IPS-18a (cell line): ENCODE measurements around the gene SYCP2L.
"Not testable (repeated sequence)": the region's sequence is repeated elsewhere in the genome, so short reads cannot be mapped to it uniquely, and the experiment has no call there.

Experiments used
- H3K27ac ChIP-seq: one replicate; pipeline ENCODE4 v1.5.1; 2013; ENCODE audit warnings: low read length
- H3K27me3 ChIP-seq: one replicate; pipeline ENCODE4 v1.6.1; 2013; ENCODE audit warnings: mild to moderate bottlenecking, low read length; ENCODE audit not compliant: control insufficient read depth, insufficient read depth
- H3K36me3 ChIP-seq: one replicate; pipeline ENCODE4 v1.6.1; 2013; ENCODE audit warnings: low read depth, low read length; ENCODE audit not compliant: control insufficient read depth
- H3K4me1 ChIP-seq: one replicate; pipeline ENCODE4 v1.6.1; 2013; ENCODE audit warnings: low read depth, low read length; ENCODE audit not compliant: control insufficient read depth
- H3K4me3 ChIP-seq: one replicate; pipeline ENCODE4 v1.5.1; 2013; ENCODE audit warnings: low read length
- H3K9ac ChIP-seq: one replicate; pipeline ENCODE4 v1.6.1; 2013; ENCODE audit warnings: mild to moderate bottlenecking, low read length, moderate library complexity
- H3K9me3 ChIP-seq: one replicate; pipeline ENCODE4 v1.6.1; 2013; ENCODE audit warnings: low read depth, low read length; ENCODE audit not compliant: control insufficient read depth

SYCP2L gene

GRCh38 chr6:10908228-10908627 is 21.4 kb downstream of the SYCP2L start:
- Histone ChIP-seq H3K9me3 (no peaks in the 10 kb centered on the region), H3K27ac (no peak overlapping the region), H3K4me1 (no peaks in the 10 kb centered on the region), H3K27me3 (no peaks in the 10 kb centered on the region), H3K36me3 (no peaks in the 10 kb centered on the region), H3K9ac (no peak overlapping the region), H3K4me3 (no peak overlapping the region)

DNA sequence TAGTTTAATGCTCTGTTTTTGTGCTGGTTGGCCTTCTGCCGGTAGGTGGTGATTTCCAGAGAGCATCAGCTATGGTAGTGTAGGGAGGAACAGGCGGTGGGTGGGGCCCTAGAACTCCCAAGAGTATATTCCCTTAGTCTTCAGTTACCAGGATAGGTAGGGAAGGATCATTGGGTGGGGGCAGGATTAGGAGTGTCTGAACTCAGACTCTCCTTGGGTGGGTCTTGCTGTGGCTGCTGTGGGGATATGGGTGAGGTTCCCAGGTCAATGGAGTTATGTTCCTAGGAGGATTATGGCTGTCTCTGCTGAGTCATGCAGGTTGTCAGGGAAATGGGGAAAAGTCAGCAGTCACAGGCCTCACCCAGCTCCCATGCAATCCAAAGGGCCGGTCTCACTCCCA is 32.7 kb downstream of the SYCP2L start:
- H3K36me3 ChIP-seq, H3K9me3 ChIP-seq, H3K27ac ChIP-seq, H3K9ac ChIP-seq, H3K27me3 ChIP-seq, H3K4me3 ChIP-seq, H3K4me1 ChIP-seq: not testable (repeated sequence)

DNA sequence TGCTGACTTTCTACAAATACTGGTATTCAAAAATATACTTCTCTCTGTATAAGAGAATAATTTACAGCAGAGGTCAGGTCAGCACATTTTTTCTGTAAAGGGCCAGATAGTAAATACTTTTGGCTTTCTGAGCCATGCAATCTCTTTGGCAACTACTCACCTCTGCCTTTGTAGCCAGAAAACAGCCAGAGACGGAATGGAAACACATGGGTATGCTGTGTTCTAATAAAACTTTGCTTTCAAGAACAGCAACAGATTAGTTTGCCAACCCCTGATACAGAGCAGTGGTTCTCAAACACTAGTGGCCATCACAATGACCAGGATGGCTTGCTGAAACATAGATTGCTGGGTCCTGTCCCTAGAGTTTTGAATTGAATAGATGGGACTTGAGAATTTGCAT is 46.3 kb downstream of the SYCP2L start:
- H3K4me3 ChIP-seq, result no peak overlapping the region
- no peaks in the 10 kb centered on the region for H3K9me3 ChIP-seq
- H3K9ac ChIP-seq, result no peak overlapping the region
- H3K4me1 ChIP-seq, result no peaks in the 10 kb centered on the region
- no peaks in the 10 kb centered on the region for H3K36me3 ChIP-seq
- H3K27me3 ChIP-seq, result no peaks in the 10 kb centered on the region
- H3K27ac ChIP-seq, result no peak overlapping the region

DNA sequence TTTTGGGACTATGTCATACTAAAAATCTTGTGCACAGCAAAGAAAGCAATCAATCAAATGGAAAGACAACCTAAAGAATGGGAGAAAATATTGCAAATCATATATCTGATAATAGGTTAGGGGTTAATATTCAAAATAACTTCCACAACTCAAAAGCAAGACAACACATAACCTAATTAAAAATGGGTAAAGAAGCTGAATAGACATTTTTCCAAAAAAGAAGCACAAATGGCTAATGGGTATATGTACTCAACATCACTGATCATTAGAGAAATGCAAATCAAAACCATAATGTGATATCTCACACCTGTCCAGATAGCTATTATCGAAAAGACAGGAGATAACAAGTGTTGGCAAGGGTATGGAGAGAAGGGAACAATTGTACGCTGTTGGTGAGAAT is 53.0 kb downstream of the SYCP2L start:
- Histone ChIP-seq H3K9me3 (no peaks in the 10 kb centered on the region), H3K27ac (no peak overlapping the region), H3K9ac (no peak overlapping the region)

DNA sequence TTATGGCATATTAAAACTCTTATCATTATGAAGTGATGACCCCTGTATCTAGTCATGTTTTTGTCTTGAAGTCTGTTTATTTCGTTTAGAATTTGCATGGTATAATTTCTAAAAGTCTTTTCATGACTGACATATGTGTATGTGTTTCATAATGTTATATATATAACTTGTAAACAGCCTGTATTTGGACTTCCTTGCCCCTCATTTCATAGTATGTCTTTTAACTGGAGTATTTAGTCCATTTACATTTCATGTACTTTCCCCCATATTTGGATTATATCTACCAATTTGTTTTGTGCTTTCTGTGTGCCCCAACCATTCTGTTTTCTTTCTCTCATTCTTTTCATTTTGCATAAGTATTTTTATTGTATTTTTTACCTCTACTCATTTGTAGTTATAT is 59.0 kb downstream of the SYCP2L start:
- no peaks in the 10 kb centered on the region for H3K27me3 ChIP-seq

More for the DNA sequence above, 53.0 kb downstream of the SYCP2L start:
- Histone ChIP-seq H3K4me1 (no peaks in the 10 kb centered on the region), H3K27me3 (no peaks in the 10 kb centered on the region), H3K36me3 (no peaks in the 10 kb centered on the region), H3K4me3 (no peak overlapping the region)

GRCh38 chr6:10947966-10948365 is 61.1 kb downstream of the SYCP2L start:
- no peak overlapping the region for H3K4me3 ChIP-seq
- no peaks in the 10 kb centered on the region for H3K27me3 ChIP-seq
- H3K27ac ChIP-seq, result no peak overlapping the region
- H3K9ac ChIP-seq, result no peak overlapping the region
- H3K4me1 ChIP-seq, result no peaks in the 10 kb centered on the region
- no peaks in the 10 kb centered on the region for H3K36me3 ChIP-seq
- H3K9me3 ChIP-seq, result no peaks in the 10 kb centered on the region

More for the DNA sequence above, 59.0 kb downstream of the SYCP2L start:
- no peak overlapping the region for H3K4me3 ChIP-seq
- H3K9ac ChIP-seq, result no peak overlapping the region
- no peak overlapping the region for H3K27ac ChIP-seq
- no peaks in the 10 kb centered on the region for H3K9me3 ChIP-seq
- H3K36me3 ChIP-seq, result no peaks in the 10 kb centered on the region
- H3K4me1 ChIP-seq, result no peaks in the 10 kb centered on the region

- H3K9me3 ChIP-seq, result no peaks in the 10 kb centered on the region
- H3K4me1 ChIP-seq, result no peaks in the 10 kb centered on the region
- H3K36me3 ChIP-seq, result no peaks in the 10 kb centered on the region
- H3K9ac ChIP-seq, result no peak overlapping the region
- H3K27ac ChIP-seq, result no peak overlapping the region
- no peaks in the 10 kb centered on the region for H3K27me3 ChIP-seq
- no peak overlapping the region for H3K4me3 ChIP-seq
These were observed 63.0 kb downstream of the SYCP2L start for GRCh38 chr6:10949579-10950490.

- H3K9ac ChIP-seq, result no peak overlapping the region
- no peak overlapping the region for H3K4me3 ChIP-seq
- no peaks in the 10 kb centered on the region for H3K4me1 ChIP-seq
- H3K9me3 ChIP-seq, result no peaks in the 10 kb centered on the region
- H3K36me3 ChIP-seq, result no peaks in the 10 kb centered on the region
- H3K27me3 ChIP-seq, result no peaks in the 10 kb centered on the region
- H3K27ac ChIP-seq, result no peak overlapping the region
These were observed 64.9 kb downstream of the SYCP2L start for GRCh38 chr6:10951675-10952282.

- H3K9ac ChIP-seq, result no peak overlapping the region
- no peaks in the 10 kb centered on the region for H3K9me3 ChIP-seq
- no peaks in the 10 kb centered on the region for H3K4me1 ChIP-seq
- no peak overlapping the region for H3K4me3 ChIP-seq
- H3K27me3 ChIP-seq, result no peaks in the 10 kb centered on the region
- no peak overlapping the region for H3K27ac ChIP-seq
- no peaks in the 10 kb centered on the region for H3K36me3 ChIP-seq
These were observed 67.7 kb downstream of the SYCP2L start for GRCh38 chr6:10954590-10955010.

GRCh38 chr6:10956776-10957175 is 69.9 kb downstream of the SYCP2L start:
- Histone ChIP-seq H3K4me3 (no peak overlapping the region), H3K4me1 (no peaks in the 10 kb centered on the region), H3K9me3 (no peaks in the 10 kb centered on the region), H3K27ac (no peak overlapping the region), H3K36me3 (no peaks in the 10 kb centered on the region), H3K27me3 (peaks cover 14% of the 10 kb centered on the region), H3K9ac (no peak overlapping the region)

DNA sequence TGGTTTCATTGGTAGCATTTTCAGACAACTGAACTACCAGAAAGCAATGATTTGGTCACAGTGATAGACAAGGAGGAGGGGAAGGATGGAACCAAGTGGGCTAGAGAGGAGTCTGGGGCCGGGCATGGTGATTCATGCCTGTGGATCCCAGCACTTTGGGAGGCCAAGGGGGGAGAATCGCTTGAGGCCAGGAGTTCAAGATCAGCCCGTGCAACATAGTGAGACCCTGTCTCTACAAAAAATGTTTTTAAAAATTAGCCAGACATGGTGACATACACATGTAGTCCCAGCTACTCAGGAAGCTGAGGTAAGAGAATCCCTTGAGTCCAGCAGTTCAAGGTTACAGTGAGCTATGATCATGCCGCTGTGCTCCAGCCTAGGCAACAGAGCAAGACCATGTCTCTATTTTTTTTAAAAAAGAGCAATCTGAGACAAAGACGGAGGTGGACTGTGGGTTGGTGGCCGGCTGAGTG is 70.6 kb downstream of the SYCP2L start:
- H3K4me1 ChIP-seq, result no peaks in the 10 kb centered on the region
- no peak overlapping the region for H3K27ac ChIP-seq
- H3K9ac ChIP-seq, result no peak overlapping the region
- H3K36me3 ChIP-seq, result no peaks in the 10 kb centered on the region
- peaks cover 20% of the 10 kb centered on the region for H3K27me3 ChIP-seq
- H3K9me3 ChIP-seq, result no peaks in the 10 kb centered on the region
- H3K4me3 ChIP-seq, result no peak overlapping the region

GRCh38 chr6:10960171-10960570 is 73.3 kb downstream of the SYCP2L start:
- H3K27me3 ChIP-seq, result peaks cover 40% of the 10 kb centered on the region
- no peak overlapping the region for H3K27ac ChIP-seq
- peaks cover 5% of the 10 kb centered on the region for H3K4me1 ChIP-seq
- H3K4me3 ChIP-seq, result no peak overlapping the region
- no peaks in the 10 kb centered on the region for H3K9me3 ChIP-seq
- no peaks in the 10 kb centered on the region for H3K36me3 ChIP-seq
- no peak overlapping the region for H3K9ac ChIP-seq
